ENCODE data around the gene CALML6. TPM values are rescaled to one million over a fixed set of nuclear protein-coding genes. Genes with fewer than 3 reads are reported as not detected.

Gene CALML6
- total and polyA plus RNA-seq, 2 of the 8 experiments (the other 6 are each of a cell fraction or from before 2014, with no cell fraction given), result 0.54 to 1.3 TPM

- Histone ChIP-seq H3K9me3 (ENCODE audit: insufficient read depth in 2 of 2, low read depth in 1 of 2, low read length in 1 of 2) (peaks cover 0 to 15% of the 10 kb centered on the region in 2 experiments; a peak in 1 of 4 replicates), H3K23ac (ENCODE audit: insufficient read length) (no peak overlapping the region), H3K56ac (replicated peaks; ENCODE audit: insufficient read length, low read depth, low read length) (no peak overlapping the region), H2AFZ (ENCODE audit: low read length) (no peak overlapping the region), H4K20me1 (replicated peaks in 1 of 2; ENCODE audit: control insufficient read depth in 1 of 2, insufficient read depth in 2 of 2, low read length in 2 of 2) (no peaks in the 10 kb centered on the region), H2BK12ac (ENCODE audit: low read depth, low read length) (no peak overlapping the region), H2BK20ac (ENCODE audit: low read length) (no peak overlapping the region), H4K5ac (ENCODE audit: insufficient read length, low read depth, low read length) (no peak overlapping the region), H3K4me1 (replicated peaks in 1 of 4; ENCODE audit: control insufficient read depth in 3 of 4, insufficient read depth in 4 of 4, low read length in 3 of 4) (no peaks in the 10 kb centered on the region; a peak in 2 of 7 replicates), H3K18ac (ENCODE audit: extremely low read depth, low read length) (no peak overlapping the region), H3K27me3 (replicated peaks in 1 of 4; ENCODE audit: control insufficient read depth in 3 of 4, extremely low read depth in 1 of 4, insufficient read depth in 3 of 4, low read length in 3 of 4) (no peaks in the 10 kb centered on the region; a peak in 1 of 7 replicates), H3K14ac (ENCODE audit: insufficient read length) (no peak overlapping the region), H3K4me2 (ENCODE audit: insufficient read depth in 1 of 2, low read depth in 2 of 2, low read length in 2 of 2) (no peak overlapping the region), H2AK5ac (ENCODE audit: low read depth, low read length) (no peak overlapping the region), H3K9ac (replicated peaks in 1 of 4; ENCODE audit: extremely low read depth in 1 of 4, low read depth in 3 of 4, low read length in 3 of 4) (no peak overlapping the region), H2BK5ac (ENCODE audit: low read depth, low read length) (no peak overlapping the region), H2BK120ac (replicated peaks; ENCODE audit: low read depth, low read length) (no peak overlapping the region), H3K79me1 (ENCODE audit: low read depth, low read length) (no peaks in the 10 kb centered on the region), H3K27ac (ENCODE audit: low read depth, low read length) (no peak overlapping the region), H3K79me2 (ENCODE audit: control insufficient read depth in 1 of 2, insufficient read depth in 2 of 2, low read length in 2 of 2) (no peaks in the 10 kb centered on the region), H4K91ac (replicated peaks; ENCODE audit: insufficient read length, low read length) (no peak overlapping the region), H3K4me3 (ENCODE audit: extremely low read depth in 1 of 4, insufficient read depth in 2 of 4, low read depth in 3 of 4, low read length in 4 of 4) (no peak overlapping the region), H2BK15ac (ENCODE audit: low read length) (no peak overlapping the region), H4K8ac (ENCODE audit: extremely low read depth, insufficient read depth, low read length) (no peak overlapping the region; the same call in 1 of the 2 replicates), H3K23me2 (ENCODE audit: low read depth, low read length) (no peaks in the 10 kb centered on the region; the same call in 1 of the 2 replicates), H3K4ac (replicated peaks; ENCODE audit: insufficient read length, low read depth, low read length) (no peak overlapping the region), H3K36me3 (ENCODE audit: control insufficient read depth in 2 of 4, insufficient read depth in 4 of 4, low read length in 3 of 4) (no peaks in the 10 kb centered on the region)
- CTCF ChIA-PET (ENCODE audit: partially characterized antibody), result interaction anchor here (1.0 to 3.4 kb wide), 3 partner anchors 18 to 260 kb away, joined by 3 to 21 read pairs (median 5); no protein-coding TSS in a partner anchor
- POLR2A ChIA-PET (ENCODE audit: partially characterized antibody), result interaction anchor here (0.9 kb wide), 1 partner anchor 16 kb away, joined by 3 read pairs; no protein-coding TSS in a partner anchor
- 89% methylated on average over 23 of the region's 27 CpGs; no CpG with 5 or more reads in 1 of the 2 experiments for WGBS, 2 experiments (ENCODE audit: extremely low coverage in 1 of 2, insufficient coverage in 1 of 2, insufficient read length in 1 of 2, insufficient replicate concordance in 2 of 2, low coverage in 1 of 2, low lambda C conversion rate in 2 of 2, missing lambda C conversion rate in 1 of 2)
- FAIRE-seq (no peak), DNase-seq (ENCODE audit: low read depth in 1 of 2, low spot score in 2 of 2) (no peak)
- TF ChIP-seq RAD21 (IDR thresholded peaks at IDR 0.05 in 1 of 2, conservative IDR thresholded peaks at IDR 0.05 in 1 of 2; ENCODE audit: low read depth in 2 of 2, low read length in 2 of 2) (no peak), POLR2AphosphoS5 (IDR thresholded peaks at IDR 0.05; ENCODE audit: low read depth, low read length) (no peak), ZNF274 (IDR thresholded peaks at IDR 0.05; ENCODE audit: borderline replicate concordance, extremely low read depth, low read length) (no peak), GTF2F1 (IDR thresholded peaks at IDR 0.05; ENCODE audit: borderline replicate concordance, low read depth, low read length) (no peak)
- TF ChIP-seq, protein P1, sequence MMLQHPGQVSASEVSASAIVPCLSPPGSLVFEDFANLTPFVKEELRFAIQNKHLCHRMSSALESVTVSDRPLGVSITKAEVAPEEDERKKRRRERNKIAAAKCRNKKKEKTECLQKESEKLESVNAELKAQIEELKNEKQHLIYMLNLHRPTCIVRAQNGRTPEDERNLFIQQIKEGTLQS (IDR thresholded peaks at IDR 0.05; ENCODE audit: insufficient read depth, low read depth, low read length), result no peak
These were observed 10.6 kb downstream of the CALML6 start for GRCh38 chr1:1925437-1926345.
